ENCODE data around the gene RANBP10. TPM values are rescaled to one million over a fixed set of nuclear protein-coding genes. Genes with fewer than 3 reads are reported as not detected.

The RANBP10 gene
- total RNA-seq, 4 donors from 2014 or later, result 6.0 to 9.8 (median 8.3) TPM

GRCh38 chr16:67726106-67727034 lies 80.0 kb downstream of the RANBP10 start:
- ATAC-seq (ENCODE audit: low FRiP score) (no peak), DNase-seq (ENCODE audit: low spot score) (no peak)
- TF ChIP-seq, protein P1, sequence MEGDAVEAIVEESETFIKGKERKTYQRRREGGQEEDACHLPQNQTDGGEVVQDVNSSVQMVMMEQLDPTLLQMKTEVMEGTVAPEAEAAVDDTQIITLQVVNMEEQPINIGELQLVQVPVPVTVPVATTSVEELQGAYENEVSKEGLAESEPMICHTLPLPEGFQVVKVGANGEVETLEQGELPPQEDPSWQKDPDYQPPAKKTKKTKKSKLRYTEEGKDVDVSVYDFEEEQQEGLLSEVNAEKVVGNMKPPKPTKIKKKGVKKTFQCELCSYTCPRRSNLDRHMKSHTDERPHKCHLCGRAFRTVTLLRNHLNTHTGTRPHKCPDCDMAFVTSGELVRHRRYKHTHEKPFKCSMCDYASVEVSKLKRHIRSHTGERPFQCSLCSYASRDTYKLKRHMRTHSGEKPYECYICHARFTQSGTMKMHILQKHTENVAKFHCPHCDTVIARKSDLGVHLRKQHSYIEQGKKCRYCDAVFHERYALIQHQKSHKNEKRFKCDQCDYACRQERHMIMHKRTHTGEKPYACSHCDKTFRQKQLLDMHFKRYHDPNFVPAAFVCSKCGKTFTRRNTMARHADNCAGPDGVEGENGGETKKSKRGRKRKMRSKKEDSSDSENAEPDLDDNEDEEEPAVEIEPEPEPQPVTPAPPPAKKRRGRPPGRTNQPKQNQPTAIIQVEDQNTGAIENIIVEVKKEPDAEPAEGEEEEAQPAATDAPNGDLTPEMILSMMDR (IDR thresholded peaks at IDR 0.05), result no peak

GRCh38 chr16:67723911-67724305 lies 82.5 kb downstream of the RANBP10 start:
- DNase-seq (ENCODE audit: low spot score) (no peak), ATAC-seq (ENCODE audit: low FRiP score) (no peak)
- TF ChIP-seq, protein P1 (IDR thresholded peaks at IDR 0.05), result no peak

GRCh38 chr16:67723151-67723910 lies 83.0 kb downstream of the RANBP10 start:
- DNase-seq (ENCODE audit: low spot score), result no peak
- TF ChIP-seq, protein P1 (IDR thresholded peaks at IDR 0.05), result no peak

DNA sequence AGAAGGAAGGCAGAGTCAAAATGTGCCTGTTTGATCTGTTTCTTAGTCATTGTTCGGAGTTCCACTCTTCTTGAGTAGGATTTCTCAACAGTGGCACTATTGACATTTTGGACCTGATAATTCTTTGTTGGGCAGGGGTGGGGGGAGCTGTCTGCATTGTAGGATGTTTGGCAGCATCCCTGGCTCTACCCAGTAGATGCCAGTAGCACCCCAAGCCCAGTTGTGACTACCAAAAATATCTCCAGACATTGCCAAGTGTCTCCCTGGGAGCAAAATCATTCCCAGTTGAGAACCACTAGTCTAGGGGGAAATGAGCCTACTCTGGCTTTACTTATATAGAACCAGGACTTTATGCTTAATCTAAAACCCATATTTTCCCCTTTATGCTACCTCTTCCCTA lies 86.1 kb downstream of the RANBP10 start:
- DNase-seq (ENCODE audit: low spot score) (no peak), ATAC-seq (ENCODE audit: low FRiP score) (peak; percentile 3)
- TF ChIP-seq, protein P1 (IDR thresholded peaks at IDR 0.05), result no peak

More at GRCh38 chr16:67723151-67723910, 83.0 kb downstream of the RANBP10 start:
- ATAC-seq (ENCODE audit: low FRiP score), result no peak

DNA sequence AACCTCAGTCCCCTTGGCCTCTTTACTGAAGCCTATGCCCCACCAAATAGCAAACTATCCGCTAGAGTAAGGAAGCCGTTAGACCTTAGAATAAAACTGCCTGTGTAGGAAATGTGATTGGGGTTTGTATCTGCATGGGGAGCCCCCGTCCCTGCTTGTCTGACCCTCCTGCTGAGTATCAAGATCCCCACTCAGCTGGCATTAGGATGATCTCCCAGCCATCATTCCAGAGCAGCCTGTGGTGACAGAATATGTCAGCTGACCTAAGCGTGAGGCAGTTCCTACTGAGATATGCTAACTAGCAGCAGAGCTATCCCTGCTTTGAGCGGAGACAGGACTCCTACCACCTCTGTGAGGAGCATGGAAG lies 86.6 kb downstream of the RANBP10 start:
- DNase-seq (ENCODE audit: low spot score) (no peak), ATAC-seq (ENCODE audit: low FRiP score) (peak; percentile 37)
- TF ChIP-seq, protein P1 (IDR thresholded peaks at IDR 0.05), result no peak

- ATAC-seq (ENCODE audit: low FRiP score) (peak; percentile 99), DNase-seq (ENCODE audit: low spot score) (peak; percentile 95)
- TF ChIP-seq, protein P1 (IDR thresholded peaks at IDR 0.05), result no peak
Measured at GRCh38 chr16:67719048-67719777, 87.1 kb downstream of the RANBP10 start, which contains the start of gene GFOD2. TSS of gene GFOD2 (minus strand) at chr16:67719316. CDS start at chr16:67685715, 33,601 bp downstream.

Measured in omental fat pad (tissue), 4 donors.